ENCODE measurements around the gene PTPRG. TPM values are rescaled to one million over a fixed set of nuclear protein-coding genes. Genes with fewer than 3 reads are reported as not detected.

The PTPRG gene
- total and polyA plus RNA-seq, 2 donors (not counting 1 experiment from before 2014, with no cell fraction given): 67.0 to 97.9 TPM

DNA sequence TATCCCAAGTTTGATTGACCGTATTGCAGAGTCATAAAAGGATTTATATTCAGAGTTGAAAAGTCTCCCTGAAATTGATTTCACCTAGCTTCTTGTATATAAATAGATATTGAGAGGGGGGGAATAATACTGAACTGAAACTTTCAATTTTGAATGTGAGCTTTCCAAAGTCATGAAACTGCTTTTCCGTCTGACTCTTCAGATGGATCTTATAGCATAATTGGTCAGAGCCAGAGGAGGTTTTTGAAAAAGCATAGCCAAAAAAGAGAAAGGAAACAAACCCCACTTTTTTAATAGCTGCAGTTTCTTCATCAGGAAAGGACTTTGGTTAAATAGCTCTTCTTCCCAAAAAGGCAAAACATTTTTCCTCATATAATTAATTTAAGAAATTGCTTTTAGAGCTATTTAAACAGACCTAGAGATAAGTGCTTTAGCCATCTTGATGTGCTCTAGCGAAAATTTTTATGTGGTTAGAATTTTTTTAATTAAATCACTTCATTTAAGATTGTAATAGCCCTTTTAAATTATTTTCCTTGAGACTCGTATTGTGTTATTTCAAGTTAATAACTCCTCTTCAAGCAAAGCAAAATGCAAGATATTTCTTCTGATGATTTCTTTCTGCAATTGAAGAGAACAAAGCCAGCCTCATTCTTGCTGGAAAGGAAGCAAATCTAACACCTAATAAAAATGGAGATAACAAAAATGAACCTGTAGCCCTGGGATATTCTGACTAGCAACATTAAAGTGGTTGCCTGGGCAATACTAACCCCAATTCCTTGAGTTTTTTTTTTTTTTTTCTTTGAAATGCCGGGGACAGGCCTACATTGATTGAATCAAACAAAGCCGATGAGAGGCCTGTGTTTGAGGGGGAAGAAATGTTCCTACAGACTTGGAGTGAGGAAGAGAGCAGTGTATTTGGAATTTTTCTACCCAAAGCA is 173.6 kb downstream of the PTPRG start:
- Histone ChIP-seq H3K9ac (ENCODE audit: insufficient read depth, low read length) (no peak overlapping the region), H2AFZ (ENCODE audit: low read length) (no peak overlapping the region), H3K36me3 (ENCODE audit: control insufficient read depth, insufficient read depth, low read length) (no peaks in the 10 kb centered on the region), H3K79me2 (ENCODE audit: control insufficient read depth, insufficient read depth, low read length) (no peaks in the 10 kb centered on the region), H3K4me3 (replicated peaks in 1 of 4; ENCODE audit: control extremely low read depth in 1 of 4, insufficient read depth in 1 of 4, low read depth in 3 of 4, low read length in 4 of 4) (peak overlapping the region in 2 of 4 experiments; percentile 1 to 27), H3K4me2 (ENCODE audit: extremely low read depth, insufficient read depth, low read length) (peak overlapping the region; percentile 71), H3K27me3 (ENCODE audit: control insufficient read depth, insufficient read depth, low read length) (no peaks in the 10 kb centered on the region), H4K20me1 (ENCODE audit: control insufficient read depth, extremely low read depth, insufficient read depth, low read length) (no peaks in the 10 kb centered on the region), H3K4me1 (ENCODE audit: control insufficient read depth, extremely low read depth, insufficient read depth, low read length) (peaks cover 2% of the 10 kb centered on the region), H3K9me3 (ENCODE audit: control insufficient read depth, insufficient read depth, low read depth, low read length) (no peaks in the 10 kb centered on the region), H3K27ac (ENCODE audit: insufficient read depth, low read length) (no peak overlapping the region)
- TF ChIP-seq EZH2 (IDR thresholded peaks at IDR 0.05; ENCODE audit: low read length, missing control alignments): no peak
- TF ChIP-seq CTCF (conservative IDR thresholded peaks at IDR 0.05 in 1 of 2, IDR thresholded peaks at IDR 0.05 in 1 of 2; ENCODE audit: low read depth in 1 of 2, low read length in 2 of 2): no peak
- no peak for DNase-seq (ENCODE audit: low read depth in 2 of 2)

DNA sequence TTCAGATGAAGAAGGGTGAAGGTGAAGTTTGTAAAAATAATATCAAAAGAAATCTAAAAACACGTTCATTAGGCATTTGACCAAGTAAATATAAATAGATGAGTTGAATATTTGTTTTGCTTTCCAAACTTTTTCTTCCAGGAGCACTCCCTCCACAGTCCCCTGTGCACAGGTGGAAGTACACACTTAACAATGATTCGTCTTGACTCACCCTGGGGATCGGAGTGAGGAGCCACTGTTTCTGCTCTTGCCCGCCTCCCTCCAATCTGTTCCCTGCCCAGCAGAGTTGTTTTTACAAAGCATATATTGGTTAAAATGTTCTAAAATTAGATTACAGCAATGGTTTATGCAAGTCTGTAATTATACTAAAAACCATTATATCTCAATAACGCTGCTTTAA is 175.1 kb downstream of the PTPRG start:
- Histone ChIP-seq H3K4me3 (replicated peaks in 1 of 4; ENCODE audit: control extremely low read depth in 1 of 4, insufficient read depth in 1 of 4, low read depth in 3 of 4, low read length in 4 of 4) (no peak overlapping the region), H3K79me2 (ENCODE audit: control insufficient read depth, insufficient read depth, low read length) (no peaks in the 10 kb centered on the region), H4K20me1 (ENCODE audit: control insufficient read depth, extremely low read depth, insufficient read depth, low read length) (no peaks in the 10 kb centered on the region), H2AFZ (ENCODE audit: low read length) (no peak overlapping the region), H3K4me1 (ENCODE audit: control insufficient read depth, extremely low read depth, insufficient read depth, low read length) (peaks cover 2% of the 10 kb centered on the region), H3K27ac (ENCODE audit: insufficient read depth, low read length) (no peak overlapping the region), H3K27me3 (ENCODE audit: control insufficient read depth, insufficient read depth, low read length) (no peaks in the 10 kb centered on the region), H3K9me3 (ENCODE audit: control insufficient read depth, insufficient read depth, low read depth, low read length) (no peaks in the 10 kb centered on the region), H3K4me2 (ENCODE audit: extremely low read depth, insufficient read depth, low read length) (no peak overlapping the region), H3K36me3 (ENCODE audit: control insufficient read depth, insufficient read depth, low read length) (no peaks in the 10 kb centered on the region), H3K9ac (ENCODE audit: insufficient read depth, low read length) (no peak overlapping the region)
- peak in 1 of 2 donors; percentile 22 for DNase-seq (ENCODE audit: low read depth in 2 of 2)
- TF ChIP-seq EZH2 (IDR thresholded peaks at IDR 0.05; ENCODE audit: low read length, missing control alignments) (no peak), CTCF (conservative IDR thresholded peaks at IDR 0.05 in 1 of 2, IDR thresholded peaks at IDR 0.05 in 1 of 2; ENCODE audit: low read depth in 1 of 2, low read length in 2 of 2) (no peak)

DNA sequence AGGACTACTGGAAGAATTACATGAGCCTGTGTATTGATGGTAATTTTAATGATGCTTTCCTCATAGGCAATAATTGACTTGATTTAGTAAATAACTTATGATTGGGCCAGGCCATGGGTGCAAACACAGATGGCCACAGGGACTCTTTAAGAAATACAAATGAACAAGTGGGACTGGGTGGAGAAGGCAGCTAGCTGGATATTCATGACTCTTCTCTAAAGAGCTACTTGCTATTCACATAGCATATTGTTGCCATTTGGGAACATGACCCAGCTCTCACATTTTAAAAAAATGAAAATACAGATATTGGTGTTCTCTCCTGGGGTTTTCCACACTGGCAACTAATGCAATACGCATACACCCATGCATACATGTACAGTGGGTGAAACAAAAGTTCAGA is 178.3 kb downstream of the PTPRG start:
- H3K9me3 ChIP-seq (ENCODE audit: control insufficient read depth, insufficient read depth, low read depth, low read length): no peaks in the 10 kb centered on the region
- H3K79me2 ChIP-seq (ENCODE audit: control insufficient read depth, insufficient read depth, low read length): no peaks in the 10 kb centered on the region
- H4K20me1 ChIP-seq (ENCODE audit: control insufficient read depth, extremely low read depth, insufficient read depth, low read length): no peaks in the 10 kb centered on the region
- H2AFZ ChIP-seq (ENCODE audit: low read length): no peak overlapping the region
- TF ChIP-seq CTCF (conservative IDR thresholded peaks at IDR 0.05 in 1 of 2, IDR thresholded peaks at IDR 0.05 in 1 of 2; ENCODE audit: low read depth in 1 of 2, low read length in 2 of 2) (no peak), EZH2 (IDR thresholded peaks at IDR 0.05; ENCODE audit: low read length, missing control alignments) (no peak)
- H3K4me2 ChIP-seq (ENCODE audit: extremely low read depth, insufficient read depth, low read length): no peak overlapping the region
- no peak for DNase-seq (ENCODE audit: low read depth in 2 of 2)
- no peaks in the 10 kb centered on the region for H3K4me1 ChIP-seq (ENCODE audit: control insufficient read depth, extremely low read depth, insufficient read depth, low read length)
- no peaks in the 10 kb centered on the region for H3K27me3 ChIP-seq (ENCODE audit: control insufficient read depth, insufficient read depth, low read length)
- H3K27ac ChIP-seq (ENCODE audit: insufficient read depth, low read length): no peak overlapping the region
- no peak overlapping the region for H3K4me3 ChIP-seq (replicated peaks in 1 of 4; ENCODE audit: control extremely low read depth in 1 of 4, insufficient read depth in 1 of 4, low read depth in 3 of 4, low read length in 4 of 4)
- H3K36me3 ChIP-seq (ENCODE audit: control insufficient read depth, insufficient read depth, low read length): no peaks in the 10 kb centered on the region
- H3K9ac ChIP-seq (ENCODE audit: insufficient read depth, low read length): no peak overlapping the region
